ENCODE results near the gene HYLS1. TPM values are rescaled to one million over a fixed set of nuclear protein-coding genes. Genes with fewer than 3 reads are reported as not detected.
"Not testable (repeated sequence)": the region's sequence is repeated elsewhere in the genome, so short reads cannot be mapped to it uniquely, and the experiment has no call there.

Gene HYLS1, protein sequence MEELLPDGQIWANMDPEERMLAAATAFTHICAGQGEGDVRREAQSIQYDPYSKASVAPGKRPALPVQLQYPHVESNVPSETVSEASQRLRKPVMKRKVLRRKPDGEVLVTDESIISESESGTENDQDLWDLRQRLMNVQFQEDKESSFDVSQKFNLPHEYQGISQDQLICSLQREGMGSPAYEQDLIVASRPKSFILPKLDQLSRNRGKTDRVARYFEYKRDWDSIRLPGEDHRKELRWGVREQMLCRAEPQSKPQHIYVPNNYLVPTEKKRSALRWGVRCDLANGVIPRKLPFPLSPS
- total RNA-seq (1 to 10 TPM; 3.4 to 4.9 TPM), polyA plus RNA-seq (ENCODE audit: insufficient read length in 6 of 6) (10 to 100 TPM in 4 of 6 donors, 1 to 10 TPM in 2; 8.9 to 14.4 (median 10.1) TPM)
- long read RNA-seq, donor 1, transcript HYLS1-202 (3 exons, 2,061 nt): major isoform, 6 of 40 reads
- long read RNA-seq, donor 1, partial matches to known transcripts: 17 of 40 reads
- long read RNA-seq, donor 1, other reads (novel, unspliced or antisense): 17 of 40 reads
- long read RNA-seq, donor 2, partial matches to known transcripts: 32 of 44 reads
- long read RNA-seq, donor 2, other reads (novel, unspliced or antisense): 10 of 44 reads
- long read RNA-seq, donor 3, partial matches to known transcripts: 11 of 15 reads
- long read RNA-seq, donor 3, other reads (novel, unspliced or antisense): 0 of 15 reads
- long read RNA-seq, donor 4, partial matches to known transcripts: 0 of 3 reads
- long read RNA-seq, donor 4, other reads (novel, unspliced or antisense): 1 of 3 reads
- long read RNA-seq, donor 5, partial matches to known transcripts: 18 of 27 reads
- long read RNA-seq, donor 5, other reads (novel, unspliced or antisense): 8 of 27 reads
- long read RNA-seq, donor 6, partial matches to known transcripts: 0 of 4 reads
- long read RNA-seq, donor 6, other reads (novel, unspliced or antisense): 0 of 4 reads
- long read RNA-seq, donor 7, partial matches to known transcripts: 0 of 2 reads
- long read RNA-seq, donor 7, other reads (novel, unspliced or antisense): 0 of 2 reads
- long read RNA-seq, donor 8, partial matches to known transcripts: 0 of 1 reads
- long read RNA-seq, donor 8, other reads (novel, unspliced or antisense): 0 of 1 reads
- long read RNA-seq, donor 9: 0 reads
- long read RNA-seq, donor 10, partial matches to known transcripts: 0 of 6 reads
- long read RNA-seq, donor 10, other reads (novel, unspliced or antisense): 2 of 6 reads
- long read RNA-seq, donor 11, partial matches to known transcripts: 34 of 38 reads
- long read RNA-seq, donor 11, other reads (novel, unspliced or antisense): 0 of 38 reads
- long read RNA-seq, donor 12, partial matches to known transcripts: 7 of 8 reads
- long read RNA-seq, donor 12, other reads (novel, unspliced or antisense): 0 of 8 reads

DNA sequence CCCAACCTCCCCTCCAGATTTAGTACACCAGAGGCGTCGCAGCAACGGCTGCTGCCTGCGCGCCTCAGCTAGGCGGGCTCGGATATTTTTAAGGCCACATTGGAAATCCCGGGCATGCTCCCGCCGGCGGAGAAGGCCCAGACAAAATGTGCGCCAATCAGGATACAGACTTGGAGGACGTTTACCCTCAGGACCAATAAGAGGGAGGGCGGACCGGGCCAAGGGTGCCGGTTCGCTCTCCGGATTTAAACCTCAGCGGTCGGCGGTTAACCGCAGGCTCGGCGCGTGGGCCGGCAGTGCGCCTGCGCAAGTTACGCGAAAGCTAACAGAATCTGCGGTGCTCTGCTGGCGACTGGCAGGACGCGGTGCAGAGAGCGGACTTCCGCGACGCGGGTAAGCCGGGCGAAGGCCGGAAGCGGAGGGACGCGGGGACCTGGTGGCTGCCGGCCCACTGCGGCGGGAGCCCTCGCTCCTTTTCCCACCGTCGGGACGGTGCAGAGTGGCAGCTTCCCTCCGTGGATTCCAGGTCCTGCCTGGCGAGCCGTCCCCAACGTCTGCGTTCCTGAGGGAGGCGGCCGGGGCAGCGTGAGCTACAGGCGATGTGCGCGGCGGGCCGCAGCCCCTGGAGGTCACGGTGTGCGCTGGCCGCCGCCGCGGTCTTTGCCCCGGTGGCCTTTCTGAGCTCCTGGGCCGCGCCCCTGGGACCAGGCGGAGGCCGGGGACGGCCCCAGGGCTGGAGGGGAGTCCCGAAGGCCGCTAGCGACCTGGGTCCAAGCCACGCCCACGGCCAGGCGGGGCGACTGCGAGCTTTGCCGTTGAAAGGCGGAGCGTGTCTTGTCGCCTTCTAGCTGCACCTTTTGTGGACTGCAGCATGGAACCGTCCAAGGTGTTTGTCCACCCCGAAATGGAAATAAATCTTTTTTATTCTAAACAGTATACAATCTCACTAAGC lies at the start of gene HYLS1:
HYLS1 (plus strand) TSS at position 296 of the 952 bp plus-strand sequence. CDS start 11,701 bp downstream, outside the sequence.
- H3K9me3 ChIP-seq: no peaks in the 10 kb centered on the region

GRCh38 chr11:125842321-125842948 lies 45.0 kb upstream of the HYLS1 start:
- no peak for DNase-seq
- Histone ChIP-seq H3K4me3 (no peak overlapping the region), H3K27me3 (no peaks in the 10 kb centered on the region), H3K9me3 (peaks cover 0 to 23% of the 10 kb centered on the region in 2 donors), H3K27ac (no peak overlapping the region), H3K36me3 (no peaks in the 10 kb centered on the region), H3K4me1 (no peaks in the 10 kb centered on the region)
- TF ChIP-seq, protein P1, sequence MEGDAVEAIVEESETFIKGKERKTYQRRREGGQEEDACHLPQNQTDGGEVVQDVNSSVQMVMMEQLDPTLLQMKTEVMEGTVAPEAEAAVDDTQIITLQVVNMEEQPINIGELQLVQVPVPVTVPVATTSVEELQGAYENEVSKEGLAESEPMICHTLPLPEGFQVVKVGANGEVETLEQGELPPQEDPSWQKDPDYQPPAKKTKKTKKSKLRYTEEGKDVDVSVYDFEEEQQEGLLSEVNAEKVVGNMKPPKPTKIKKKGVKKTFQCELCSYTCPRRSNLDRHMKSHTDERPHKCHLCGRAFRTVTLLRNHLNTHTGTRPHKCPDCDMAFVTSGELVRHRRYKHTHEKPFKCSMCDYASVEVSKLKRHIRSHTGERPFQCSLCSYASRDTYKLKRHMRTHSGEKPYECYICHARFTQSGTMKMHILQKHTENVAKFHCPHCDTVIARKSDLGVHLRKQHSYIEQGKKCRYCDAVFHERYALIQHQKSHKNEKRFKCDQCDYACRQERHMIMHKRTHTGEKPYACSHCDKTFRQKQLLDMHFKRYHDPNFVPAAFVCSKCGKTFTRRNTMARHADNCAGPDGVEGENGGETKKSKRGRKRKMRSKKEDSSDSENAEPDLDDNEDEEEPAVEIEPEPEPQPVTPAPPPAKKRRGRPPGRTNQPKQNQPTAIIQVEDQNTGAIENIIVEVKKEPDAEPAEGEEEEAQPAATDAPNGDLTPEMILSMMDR (IDR thresholded peaks at IDR 0.05): no peak
- intact Hi-C loops (cut with DNase I): no loop called here
- ATAC-seq: no peak

More for the DNA sequence above, at the start of gene HYLS1:
- TF ChIP-seq, protein P1 (IDR thresholded peaks at IDR 0.05): peak in 1 of 2 donors; percentile 26
- ATAC-seq: peak; percentile 97
- peak; percentile 87 to 98 (median 96) for DNase-seq
- peaks cover 0 to 4% of the 10 kb centered on the region in 2 donors for H3K36me3 ChIP-seq
- no peaks in the 10 kb centered on the region for H3K27me3 ChIP-seq
- peak within 1 kb of the TSS; percentile 92 to 94 for H3K27ac ChIP-seq
- intact Hi-C loops (cut with DNase I): no loop called here
- H3K4me1 ChIP-seq: peaks cover 5 to 22% of the 10 kb centered on the region in 2 donors
- H3K4me3 ChIP-seq: peak within 1 kb of the TSS; percentile 65 to 74

DNA sequence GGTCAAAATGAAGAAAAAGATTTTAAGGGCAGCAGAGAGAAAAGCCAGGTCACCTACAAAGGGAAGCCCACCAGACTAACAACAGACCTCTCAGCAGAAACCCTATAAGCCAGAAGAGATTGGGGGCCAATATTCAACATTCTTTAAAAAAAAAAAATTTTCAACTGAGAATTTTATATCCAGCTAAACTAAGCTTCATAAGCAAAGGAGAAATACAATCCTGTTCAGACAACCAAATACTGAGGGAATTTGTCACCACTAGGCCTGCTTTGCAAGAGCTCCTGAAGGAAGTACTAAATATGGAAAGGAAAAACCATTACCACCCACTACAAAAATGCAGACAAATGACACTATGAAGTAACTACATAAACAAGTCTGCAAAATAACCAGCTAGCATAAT lies 41.3 kb upstream of the HYLS1 start:
- Histone ChIP-seq H3K4me1 (no peaks in the 10 kb centered on the region), H3K27ac (no peak overlapping the region), H3K9me3 (peaks cover 0 to 23% of the 10 kb centered on the region in 2 donors), H3K27me3 (no peaks in the 10 kb centered on the region), H3K36me3 (no peaks in the 10 kb centered on the region), H3K4me3 (no peak overlapping the region)
- DNase-seq: no peak
- TF ChIP-seq, protein P1 (IDR thresholded peaks at IDR 0.05): no peak
- no peak for ATAC-seq
- intact Hi-C loops (cut with DNase I): no loop called here

GRCh38 chr11:125857670-125858069 lies 29.8 kb upstream of the HYLS1 start:
- H3K9me3 ChIP-seq: peaks cover 0 to 13% of the 10 kb centered on the region in 2 donors
- ATAC-seq; H3K36me3 ChIP-seq; H3K4me1 ChIP-seq; intact Hi-C loops (cut with DNase I); H3K27ac ChIP-seq; H3K4me3 ChIP-seq; H3K27me3 ChIP-seq; DNase-seq: not testable (repeated sequence)

- H3K36me3 ChIP-seq; intact Hi-C loops (cut with DNase I); ATAC-seq; DNase-seq; H3K9me3 ChIP-seq; H3K27me3 ChIP-seq; H3K4me1 ChIP-seq; H3K4me3 ChIP-seq; H3K27ac ChIP-seq: not testable (repeated sequence)
Observed at GRCh38 chr11:125862786-125863185, 24.7 kb upstream of the HYLS1 start.

DNA sequence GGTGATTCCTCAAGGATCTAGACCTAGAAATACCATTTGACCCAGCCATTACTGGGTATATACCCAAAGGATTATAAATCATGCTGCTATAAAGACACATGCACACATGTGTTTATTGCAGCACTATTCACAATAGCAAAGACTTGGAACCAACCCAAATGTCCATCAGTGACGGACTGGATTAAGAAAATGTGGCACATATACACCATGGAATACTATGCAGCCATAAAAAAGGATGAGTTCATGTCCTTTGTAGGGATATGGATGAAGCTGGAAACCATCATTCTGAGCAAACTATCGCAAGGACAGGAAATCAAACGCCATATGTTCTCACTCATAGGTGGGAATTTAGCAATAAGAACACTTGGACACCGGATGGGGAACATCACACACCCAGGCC lies 22.1 kb upstream of the HYLS1 start:
- H3K36me3 ChIP-seq; intact Hi-C loops (cut with DNase I); H3K9me3 ChIP-seq; H3K27ac ChIP-seq; H3K27me3 ChIP-seq; ATAC-seq; H3K4me3 ChIP-seq; H3K4me1 ChIP-seq; DNase-seq: not testable (repeated sequence)

Data from left lung (tissue), 14 donors.